Stimulated activated CD8-positive, alpha-beta memory T cell treated with anti-CD3 and anti-CD28 coated beads, Interleukin-12 subunit alpha, Interleukin-12 subunit beta, amount 100 ng/mL, for 4 hours (primary cell): ENCODE data around the gene RIIAD1.
"Not testable (repeated sequence)": the region's sequence is repeated elsewhere in the genome, so short reads cannot be mapped to it uniquely, and the experiment has no call there.

Experiments used
- DNase-seq: peaks from one replicate; pipeline ENCODE4 v3.0.0-alpha.2; 2020; ENCODE audit warnings: low read depth

Gene RIIAD1

DNA sequence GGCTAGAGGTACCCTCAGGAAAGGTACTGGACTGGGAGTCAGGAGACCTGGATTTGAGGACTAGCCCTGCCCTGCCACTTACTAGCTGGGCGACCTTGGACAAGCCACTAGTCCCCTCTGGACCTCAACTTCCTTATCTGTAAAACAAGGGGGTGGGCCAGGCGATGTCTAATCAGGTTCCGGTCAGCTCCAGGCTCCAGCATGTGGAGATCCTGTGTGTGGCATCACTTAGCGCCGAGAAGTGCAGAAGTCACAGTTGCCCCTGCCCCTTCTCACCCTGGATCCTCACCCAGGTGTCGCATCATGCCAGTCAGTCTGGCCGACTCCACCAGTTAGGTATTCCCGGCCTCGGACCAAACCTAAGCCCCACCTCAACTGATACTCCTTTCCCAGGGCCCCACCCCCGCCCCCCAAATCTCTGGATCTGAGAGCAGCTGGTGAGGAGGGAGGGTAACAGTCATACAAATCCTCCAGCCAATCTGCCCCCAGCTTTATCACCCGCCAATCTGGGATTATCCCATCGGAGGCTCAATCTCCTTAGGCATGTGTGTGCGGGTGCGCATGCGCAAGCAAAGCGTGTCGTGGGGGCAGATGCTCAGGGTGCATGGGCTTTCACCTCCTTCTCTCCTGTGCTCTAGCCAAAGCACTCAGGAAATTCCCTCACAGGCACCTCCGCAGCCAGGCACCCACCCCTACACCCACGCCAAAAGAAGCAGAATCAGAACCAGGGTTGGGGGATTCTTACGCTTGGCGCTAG, 10.1 kb upstream of the RIIAD1 start:
- no peak for DNase-seq

- no peak for DNase-seq
Observed at GRCh38 chr1:151711951-151712350, 9.4 kb upstream of the RIIAD1 start.

DNA sequence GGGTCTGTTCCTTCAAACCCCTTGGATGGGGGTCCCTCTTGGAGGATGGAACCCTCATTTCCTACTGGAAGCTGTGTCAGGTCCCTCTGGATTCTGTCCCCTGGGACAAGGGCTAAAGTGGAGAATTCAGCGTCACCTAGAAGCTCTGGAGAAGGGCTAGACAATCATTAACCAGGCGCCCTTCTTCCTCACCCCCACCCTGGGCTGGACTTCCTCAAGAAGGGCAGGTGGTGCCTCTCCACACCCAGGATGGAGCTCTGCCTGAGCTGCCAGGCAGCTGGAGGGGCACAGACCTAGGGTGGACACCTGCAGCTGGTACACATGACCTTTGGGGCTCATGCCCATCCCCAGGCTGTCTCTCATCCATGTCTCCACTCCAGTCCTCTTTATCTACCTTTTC, 8.3 kb upstream of the RIIAD1 start:
- DNase-seq = no peak

- no peak for DNase-seq
Observed at GRCh38 chr1:151713874-151714273, 7.4 kb upstream of the RIIAD1 start.

DNA sequence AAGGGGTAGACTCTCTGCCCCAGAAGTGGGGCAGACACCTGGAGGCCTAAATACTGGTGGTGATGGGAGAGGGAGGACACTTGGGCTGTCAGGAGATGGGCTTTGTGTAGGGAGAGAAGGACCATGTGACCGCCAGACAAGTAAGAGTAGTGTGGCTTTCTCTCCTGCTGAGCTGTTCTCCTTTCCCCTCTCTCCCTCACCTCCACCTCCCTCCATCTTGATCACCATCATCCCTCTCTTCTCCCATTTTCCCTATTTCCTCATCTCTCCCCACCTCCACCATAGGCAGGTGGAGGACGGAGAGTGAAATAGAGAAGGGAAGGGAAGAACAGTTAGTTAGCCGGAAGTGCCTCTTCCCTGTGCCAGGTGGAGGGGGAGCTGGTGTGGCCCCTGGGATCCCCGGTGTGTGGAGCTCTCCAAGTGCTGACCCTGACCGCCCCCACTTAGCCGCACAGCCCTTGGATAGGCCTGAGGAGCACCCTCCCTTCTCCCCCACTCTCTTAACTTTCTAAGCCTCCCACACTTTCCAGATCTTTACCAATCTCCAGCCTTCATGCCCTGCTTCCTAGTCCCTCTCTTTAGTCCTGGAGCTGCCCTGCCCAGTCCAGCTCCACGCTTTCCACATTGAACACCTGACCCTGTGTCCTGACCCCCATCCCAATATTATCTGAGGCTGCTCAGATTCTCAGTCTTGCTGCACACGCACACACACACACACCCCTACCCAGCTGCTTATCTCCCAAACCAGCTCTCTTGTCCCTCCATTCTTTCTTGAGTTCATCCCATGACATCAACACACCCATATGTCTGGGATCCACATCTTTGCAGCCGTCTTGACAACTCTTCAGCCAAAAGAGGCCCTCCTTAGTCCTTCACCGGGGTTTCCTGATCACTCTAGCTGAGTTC, 6.2 kb upstream of the RIIAD1 start:
- no peak for DNase-seq

GRCh38 chr1:151715726-151716404, 5.5 kb upstream of the RIIAD1 start:
- DNase-seq = no peak

GRCh38 chr1:151716405-151716762, 4.9 kb upstream of the RIIAD1 start:
- no peak for DNase-seq

GRCh38 chr1:151716771-151717631, 4.3 kb upstream of the RIIAD1 start, which contains the start of gene CELF3:
TSS of gene CELF3 (minus strand) at chr1:151716803. CDS start at chr1:151716020, 783 bp downstream.
- DNase-seq = no peak

DNA sequence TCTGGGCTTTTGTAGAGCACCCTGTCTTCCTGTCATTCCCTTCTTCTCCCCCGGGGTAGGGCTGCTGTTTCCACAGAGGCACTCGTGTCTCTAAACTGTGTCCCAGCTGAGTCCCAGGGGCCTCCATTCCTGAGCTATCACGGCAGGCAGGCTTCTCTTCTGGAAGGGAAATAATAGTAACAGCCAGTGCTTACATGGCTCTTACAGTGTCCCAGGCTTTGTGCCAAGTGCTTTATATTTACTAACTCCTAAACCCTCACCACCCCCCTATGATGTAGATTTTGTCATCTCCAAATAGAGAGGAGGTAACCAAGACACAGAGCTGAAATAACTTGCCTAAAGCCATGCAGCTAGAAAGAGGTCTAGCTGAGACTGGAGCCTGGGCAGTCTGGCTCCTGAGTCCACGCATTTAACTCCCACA, 3.3 kb upstream of the RIIAD1 start:
- no peak for DNase-seq

GRCh38 chr1:151718666-151719065, 2.7 kb upstream of the RIIAD1 start:
- no peak for DNase-seq

- DNase-seq = no peak
Observed at GRCh38 chr1:151720125-151720524, 1.2 kb upstream of the RIIAD1 start.

DNA sequence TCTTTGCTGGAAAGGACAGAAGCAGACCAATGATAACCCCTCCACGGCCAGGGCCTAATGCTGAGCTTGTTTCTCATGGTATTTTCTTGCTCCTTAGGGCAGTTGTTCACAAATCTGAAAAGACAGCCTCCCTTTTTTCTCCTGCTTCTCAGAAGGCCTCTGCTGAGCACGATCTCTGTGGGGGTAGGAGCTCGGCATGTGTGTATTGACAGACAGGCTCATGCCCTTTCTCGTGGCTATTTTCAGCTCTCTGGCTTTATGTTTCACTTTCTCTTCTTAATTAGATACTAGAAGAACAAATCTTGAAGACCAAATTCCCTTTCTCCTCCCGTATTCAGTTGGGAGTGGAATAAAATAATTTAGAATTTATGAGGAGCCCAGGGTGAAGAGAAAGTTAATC, 768 bp upstream of the RIIAD1 start:
- no peak for DNase-seq

GRCh38 chr1:151721788-151722510, 627 bp downstream of the RIIAD1 start:
- no peak for DNase-seq

- DNase-seq = no peak
Observed at GRCh38 chr1:151723726-151724370, 2.5 kb downstream of the RIIAD1 start.

DNA sequence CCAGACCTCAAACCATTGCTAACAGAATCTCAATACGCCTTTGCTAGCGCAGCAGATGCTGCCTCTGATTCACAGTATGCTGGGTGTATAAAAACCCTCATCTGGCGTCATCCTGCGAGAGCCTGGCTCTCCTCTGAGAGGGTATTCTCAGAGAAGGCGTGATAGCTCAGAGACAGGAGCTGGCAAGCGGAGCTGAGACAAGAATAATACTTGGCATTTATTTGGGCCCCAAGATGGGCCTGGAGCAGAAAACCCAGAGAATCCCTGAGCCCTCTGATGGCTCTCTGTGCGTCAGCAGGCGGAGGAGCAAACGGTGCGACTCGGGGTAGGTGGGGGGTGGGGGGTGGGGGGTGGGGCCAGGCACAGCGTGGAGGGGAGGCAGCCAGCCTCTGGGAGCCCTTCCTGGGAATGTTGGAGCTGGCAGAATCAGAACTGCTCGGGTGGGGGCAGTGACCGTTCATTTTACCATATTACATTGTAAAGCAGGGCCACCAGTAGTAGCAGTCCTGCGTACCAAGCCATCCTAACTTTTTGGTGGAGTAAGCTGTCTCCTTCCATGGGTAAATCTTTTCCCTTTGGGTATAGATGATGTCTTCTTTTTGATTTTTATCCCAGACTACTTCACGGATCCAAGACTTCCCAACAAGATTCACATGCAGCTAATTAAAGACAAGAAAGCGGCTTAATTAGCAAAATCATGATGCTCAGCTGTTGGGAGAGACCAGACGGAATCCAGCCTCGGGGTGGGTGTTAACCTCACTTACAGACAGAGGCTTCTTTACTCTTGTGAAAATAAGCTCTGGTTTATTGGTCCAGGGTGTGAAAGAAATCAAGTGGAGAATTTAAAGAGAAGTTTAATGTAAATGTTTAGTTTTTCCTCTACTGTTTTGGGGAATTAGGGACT, 7.1 kb downstream of the RIIAD1 start:
- no peak for DNase-seq

GRCh38 chr1:151729157-151729965, 8.0 kb downstream of the RIIAD1 start:
- no peak for DNase-seq

GRCh38 chr1:151729966-151730291, 8.6 kb downstream of the RIIAD1 start:
- DNase-seq = no peak

DNA sequence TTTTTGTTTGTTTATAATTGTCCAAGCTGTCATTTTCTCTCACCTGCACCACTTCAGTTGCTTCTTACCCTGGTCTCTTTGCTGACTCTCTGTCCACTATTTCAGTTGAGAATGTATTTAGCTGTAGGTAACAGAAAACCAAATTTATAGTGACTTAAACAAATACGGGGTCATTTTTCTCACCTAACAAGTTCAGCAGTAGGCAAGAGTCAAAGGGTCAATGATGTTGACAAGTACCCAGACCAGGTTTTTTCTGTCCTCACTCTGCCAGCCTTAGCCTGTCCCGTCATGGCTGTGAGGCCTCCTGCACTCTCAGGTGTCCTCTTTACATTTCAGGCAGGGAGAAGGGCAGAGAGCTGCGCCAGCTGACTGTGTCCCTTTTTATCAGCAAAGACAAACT, 11.8 kb downstream of the RIIAD1 start:
- no peak for DNase-seq

- not testable (repeated sequence) for DNase-seq
Observed at GRCh38 chr1:151733995-151734394, 12.7 kb downstream of the RIIAD1 start.
